Ovary (tissue), 10 donors: ENCODE data around the gene ICOSLG. TPM values are rescaled to one million over a fixed set of nuclear protein-coding genes. Genes with fewer than 3 reads are reported as not detected.
A peak's percentile ranks its signal among the peaks of the same experiment; 100 is the strongest.
"Not testable (repeated sequence)": the region's sequence is repeated elsewhere in the genome, so short reads cannot be mapped to it uniquely, and the experiment has no call there.

ENCODE experiments used
- DNase-seq, 5 donors: peaks; one replicate each; pipeline ENCODE4 v3.0.0-alpha.2; 2019 to 2020
- H3K27ac ChIP-seq, 2 donors: fragments of 200-600 bp; one replicate each; pipeline versions ENCODE4 v1.5.1 to v1.8.0; 2019 to 2022
- H3K27me3 ChIP-seq: fragments of 200-600 bp; one replicate; pipeline ENCODE4 v1.8.0; 2022
- H3K36me3 ChIP-seq: fragments of 200-600 bp; sonication (generic); one replicate; pipeline ENCODE4 v1.5.1; 2019
- H3K4me1 ChIP-seq: one replicate; pipeline ENCODE4 v1.8.1; 2013; ENCODE audit warnings: mild to moderate bottlenecking, moderate library complexity; ENCODE audit not compliant: insufficient read depth
- H3K4me3 ChIP-seq: fragments of 200-600 bp; sonication (generic); one replicate; pipeline ENCODE4 v1.5.1; 2017
- H3K9me3 ChIP-seq, 2 donors: fragments of 200-600 bp in 1 of 2; sonication (generic) in 1 of 2; one replicate each; pipeline versions ENCODE4 v1.5.1 to v1.8.1; 2013 to 2019; ENCODE audit warnings: mild to moderate bottlenecking in 1 of 2, moderate library complexity in 1 of 2
- EP300 ChIP-seq: sonication (generic); formaldehyde crosslinking; IDR thresholded peaks from one replicate; pipeline ENCODE4 v1.6.1; 2017; ENCODE audit warnings: antibody characterized with exemption
- POLR2A ChIP-seq: fragments of 450-650 bp; IDR thresholded peaks from one replicate; pipeline ENCODE4 v1.6.1; 2017; ENCODE audit warnings: antibody characterized with exemption, mild to moderate bottlenecking, moderate library complexity
- WGBS, 3 donors: extraction: QIAGEN DNeasy Blood & Tissue Kit in 1 of 3; methylation state at CpG; one replicate each; pipeline versions ENCODE4 v1.1.5 to v1.1.7; 2013 to 2017; 5-methylcytosine and 5-hydroxymethylcytosine counted together
- intact Hi-C, 4 donors: fragments of 100-400 bp; cut with DNase I; formaldehyde crosslinking; loops; one replicate each; pipeline versions ENCODE4 v1.11.0 to v1.15.1; 2022 to 2023
- long read RNA-seq, 3 donors: library from polyadenylated mRNA in 2 of 3; unstranded in 2 of 3; transcript quantifications; one replicate each; pipeline ENCODE4 v2.0.0 and lab custom pipeline, GENCODE V29; 2021 to 2026
- polyA plus RNA-seq, 2 donors: library from polyadenylated mRNA; stranded (reverse); fragments of 200-250 nt in 1 of 2; fragments of 350-450 nt in 1 of 2; fragmentation: Illumina TruSeq in 1 of 2; extraction: RNeasy Lipid Tissue Mini Kit (QIAGEN cat#74804) in 1 of 2; gene quantifications; one replicate each; pipeline ENCODE4 v1.2.3, GENCODE V29; 2013 to 2014
- total RNA-seq, 7 donors: library from RNA; depleted of rRNA in 2 of 7; stranded (reverse); fragments of >200 nt in 2 of 7; fragmentation: NEBNext Ultra II Directional in 3 of 7; extraction: Animal tissue kit (Norgen Biotek cat#: 25700) in 3 of 7; gene quantifications; one replicate each; pipeline versions ENCODE4 v1.1.0 to v1.2.4, GENCODE V29; 2016 to 2023
- TF ChIP-seq, protein P1 (sequence below), 3 donors: fragments of 450-650 bp in 2 of 3; fragments of 200-600 bp in 1 of 3; IDR thresholded peaks; one replicate each; pipeline versions ENCODE4 v1.5.1 to v1.8.0; 2016 to 2022; ENCODE audit warnings: antibody characterized with exemption in 3 of 3, mild to moderate bottlenecking in 1 of 3
- donor health status: DM: no; HTN: no; CAD: no; lungs with moderate emphysema.
- donor health status: DM: no; HTN: no; CAD: no.
- donor health status: Bipolar disorder and iron deficiency.
- donor health status: DM: yes; HTN: yes; CAD: no.
- donor health status: DM: no; HTN: no; CAD: no.
- donor health status: DM: yes; HTN: yes; CAD: no.

The ICOSLG gene, protein sequence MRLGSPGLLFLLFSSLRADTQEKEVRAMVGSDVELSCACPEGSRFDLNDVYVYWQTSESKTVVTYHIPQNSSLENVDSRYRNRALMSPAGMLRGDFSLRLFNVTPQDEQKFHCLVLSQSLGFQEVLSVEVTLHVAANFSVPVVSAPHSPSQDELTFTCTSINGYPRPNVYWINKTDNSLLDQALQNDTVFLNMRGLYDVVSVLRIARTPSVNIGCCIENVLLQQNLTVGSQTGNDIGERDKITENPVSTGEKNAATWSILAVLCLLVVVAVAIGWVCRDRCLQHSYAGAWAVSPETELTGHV
- 1 to 10 TPM in 4 of 7 donors, under 1 TPM in 3; 0.53 to 7.7 (median 1.2) TPM for total RNA-seq
- polyA plus RNA-seq, result under 1 TPM; 0.42 to 0.47 TPM
- long read RNA-seq, donor 1, partial matches to known transcripts, result 0 of 1 reads
- long read RNA-seq, donor 1, other reads (novel, unspliced or antisense), result 1 of 1 reads
- long read RNA-seq, donor 2, result 0 reads
- long read RNA-seq, donor 3, result 0 reads

DNA sequence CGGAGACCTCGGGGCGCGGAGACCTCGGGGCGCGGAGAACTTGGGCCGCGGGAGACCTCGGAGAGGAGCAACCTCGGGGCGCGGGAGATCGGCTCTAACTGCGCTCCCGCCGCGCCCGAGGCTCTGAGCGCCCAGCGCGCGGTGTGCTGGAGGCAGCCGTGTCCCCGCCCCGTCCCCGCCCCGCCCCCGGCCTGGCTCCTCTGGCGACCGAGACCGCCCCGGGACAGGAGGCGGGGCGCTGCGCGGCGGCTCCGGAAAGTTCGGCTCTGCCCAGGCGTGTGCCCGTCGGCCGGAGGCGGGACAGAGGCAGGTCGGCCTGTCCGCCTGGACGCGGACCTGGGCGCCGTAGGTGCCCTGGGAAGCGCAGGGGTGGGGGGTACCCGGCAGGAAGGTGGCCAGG is at the start of gene ICOSLG:
Gene ICOSLG, minus strand, starts transcription at position 102 of the 400 bp plus-strand sequence. CDS start 126 bp downstream, outside the sequence.
- DNase-seq, H3K4me1 ChIP-seq, H3K27me3 ChIP-seq, intact Hi-C loops, H3K4me3 ChIP-seq, H3K36me3 ChIP-seq, H3K9me3 ChIP-seq, H3K27ac ChIP-seq: not testable (repeated sequence)
- no CpG with 5 or more reads among the region's 53 CpGs for WGBS, 3 donors

DNA sequence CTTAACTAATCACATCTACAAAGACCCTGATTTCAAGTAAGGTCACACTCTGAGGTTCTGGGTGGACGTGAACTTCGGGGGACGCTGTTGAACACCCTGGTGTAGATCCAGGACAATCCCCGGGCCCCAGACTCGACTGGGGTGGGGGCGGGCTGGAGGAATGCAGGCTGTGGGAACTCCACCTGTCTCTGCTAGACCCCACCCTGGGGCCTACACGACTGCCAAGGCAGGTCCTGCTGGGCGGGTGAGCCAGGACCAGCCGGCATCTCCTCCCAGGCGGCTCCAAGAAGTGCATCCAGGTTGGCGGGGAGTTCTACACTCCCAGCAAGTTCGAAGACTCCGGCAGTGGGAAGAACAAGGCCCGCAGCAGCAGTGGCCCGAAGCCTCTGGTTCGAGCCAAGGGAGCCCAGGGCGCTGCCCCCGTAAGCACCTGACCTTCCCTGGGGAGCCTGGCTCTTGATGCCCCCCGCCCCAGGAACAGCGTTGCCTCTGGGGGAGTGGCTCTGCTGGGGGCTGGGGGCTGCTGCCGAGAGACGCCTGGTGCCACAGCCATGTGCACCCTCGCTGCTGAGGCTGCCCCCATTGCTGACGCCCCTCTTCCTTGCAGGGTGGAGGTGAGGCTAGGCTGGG is 48.8 kb upstream of the ICOSLG start:
- H3K27ac ChIP-seq, result no peak overlapping the region
- 65 to 74% (median 70%) methylated on average over 17 to 24 of the region's 24 CpGs for WGBS, 3 donors
- no peaks in the 10 kb centered on the region for H3K27me3 ChIP-seq
- H3K4me1 ChIP-seq, result no peaks in the 10 kb centered on the region
- no peaks in the 10 kb centered on the region for H3K9me3 ChIP-seq
- no peak overlapping the region for H3K4me3 ChIP-seq
- H3K36me3 ChIP-seq, result no peaks in the 10 kb centered on the region
- TF ChIP-seq POLR2A (no peak), EP300 (no peak)
- TF ChIP-seq, protein P1, sequence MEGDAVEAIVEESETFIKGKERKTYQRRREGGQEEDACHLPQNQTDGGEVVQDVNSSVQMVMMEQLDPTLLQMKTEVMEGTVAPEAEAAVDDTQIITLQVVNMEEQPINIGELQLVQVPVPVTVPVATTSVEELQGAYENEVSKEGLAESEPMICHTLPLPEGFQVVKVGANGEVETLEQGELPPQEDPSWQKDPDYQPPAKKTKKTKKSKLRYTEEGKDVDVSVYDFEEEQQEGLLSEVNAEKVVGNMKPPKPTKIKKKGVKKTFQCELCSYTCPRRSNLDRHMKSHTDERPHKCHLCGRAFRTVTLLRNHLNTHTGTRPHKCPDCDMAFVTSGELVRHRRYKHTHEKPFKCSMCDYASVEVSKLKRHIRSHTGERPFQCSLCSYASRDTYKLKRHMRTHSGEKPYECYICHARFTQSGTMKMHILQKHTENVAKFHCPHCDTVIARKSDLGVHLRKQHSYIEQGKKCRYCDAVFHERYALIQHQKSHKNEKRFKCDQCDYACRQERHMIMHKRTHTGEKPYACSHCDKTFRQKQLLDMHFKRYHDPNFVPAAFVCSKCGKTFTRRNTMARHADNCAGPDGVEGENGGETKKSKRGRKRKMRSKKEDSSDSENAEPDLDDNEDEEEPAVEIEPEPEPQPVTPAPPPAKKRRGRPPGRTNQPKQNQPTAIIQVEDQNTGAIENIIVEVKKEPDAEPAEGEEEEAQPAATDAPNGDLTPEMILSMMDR (IDR thresholded peaks at IDR 0.05), result no peak
- peak in 1 of 5 donors; percentile 9 for DNase-seq
- intact Hi-C loops, result loop anchor here in 1 of 4 donors (10.0 kb wide), 1 partner anchor 475 kb away; no protein-coding TSS in a partner anchor

DNA sequence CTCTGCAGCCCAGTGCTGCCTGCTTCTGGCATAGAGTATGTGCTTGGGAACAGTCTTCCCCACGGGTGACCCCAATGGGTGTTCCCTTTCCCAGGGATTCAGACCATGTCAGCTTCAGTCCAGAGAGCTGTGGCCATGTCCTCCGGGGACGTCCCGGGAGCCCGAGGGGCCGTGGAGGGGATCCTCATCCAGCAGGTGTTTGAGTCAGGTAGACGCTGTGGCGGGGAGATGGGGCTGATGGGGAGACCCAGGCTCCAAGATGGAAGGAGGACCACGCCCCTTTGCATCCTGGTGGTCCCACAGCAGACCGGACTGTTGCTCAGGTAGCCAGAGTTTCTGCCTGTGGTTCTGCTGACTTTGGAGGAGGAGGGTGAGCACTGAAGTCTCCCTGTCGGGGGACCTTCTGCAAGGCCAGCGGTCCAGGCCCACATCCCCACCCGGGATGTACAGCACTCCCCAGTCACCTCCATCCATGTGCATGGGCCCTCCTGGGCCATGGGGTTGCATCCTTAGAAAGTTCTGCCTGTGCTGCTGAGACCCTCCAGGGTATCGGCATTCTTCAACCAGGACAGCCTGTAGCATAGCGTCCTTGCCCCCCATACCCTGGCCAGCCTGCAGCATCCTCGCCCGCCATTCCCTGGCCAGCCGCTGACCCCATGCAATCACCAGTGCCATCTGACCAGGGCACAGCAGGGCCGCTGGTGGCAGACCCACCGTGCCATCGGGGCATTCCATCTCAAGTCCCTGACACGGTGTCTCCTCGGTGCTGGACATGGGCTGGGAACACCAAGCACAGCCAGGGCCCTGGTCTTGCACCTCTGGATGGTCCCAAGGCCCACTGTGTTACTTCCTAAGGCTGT is 47.7 kb upstream of the ICOSLG start:
- Histone ChIP-seq H3K4me3 (no peak overlapping the region), H3K9me3 (no peaks in the 10 kb centered on the region), H3K27me3 (no peaks in the 10 kb centered on the region), H3K27ac (no peak overlapping the region), H3K4me1 (no peaks in the 10 kb centered on the region), H3K36me3 (no peaks in the 10 kb centered on the region)
- WGBS, 3 donors, result 85 to 87% (median 86%) methylated on average over 23 of the region's 23 CpGs
- DNase-seq, result no peak
- intact Hi-C loops, result no loop called here
- TF ChIP-seq EP300, result no peak
- TF ChIP-seq, protein P1 (IDR thresholded peaks at IDR 0.05), result no peak
- TF ChIP-seq POLR2A, result no peak

DNA sequence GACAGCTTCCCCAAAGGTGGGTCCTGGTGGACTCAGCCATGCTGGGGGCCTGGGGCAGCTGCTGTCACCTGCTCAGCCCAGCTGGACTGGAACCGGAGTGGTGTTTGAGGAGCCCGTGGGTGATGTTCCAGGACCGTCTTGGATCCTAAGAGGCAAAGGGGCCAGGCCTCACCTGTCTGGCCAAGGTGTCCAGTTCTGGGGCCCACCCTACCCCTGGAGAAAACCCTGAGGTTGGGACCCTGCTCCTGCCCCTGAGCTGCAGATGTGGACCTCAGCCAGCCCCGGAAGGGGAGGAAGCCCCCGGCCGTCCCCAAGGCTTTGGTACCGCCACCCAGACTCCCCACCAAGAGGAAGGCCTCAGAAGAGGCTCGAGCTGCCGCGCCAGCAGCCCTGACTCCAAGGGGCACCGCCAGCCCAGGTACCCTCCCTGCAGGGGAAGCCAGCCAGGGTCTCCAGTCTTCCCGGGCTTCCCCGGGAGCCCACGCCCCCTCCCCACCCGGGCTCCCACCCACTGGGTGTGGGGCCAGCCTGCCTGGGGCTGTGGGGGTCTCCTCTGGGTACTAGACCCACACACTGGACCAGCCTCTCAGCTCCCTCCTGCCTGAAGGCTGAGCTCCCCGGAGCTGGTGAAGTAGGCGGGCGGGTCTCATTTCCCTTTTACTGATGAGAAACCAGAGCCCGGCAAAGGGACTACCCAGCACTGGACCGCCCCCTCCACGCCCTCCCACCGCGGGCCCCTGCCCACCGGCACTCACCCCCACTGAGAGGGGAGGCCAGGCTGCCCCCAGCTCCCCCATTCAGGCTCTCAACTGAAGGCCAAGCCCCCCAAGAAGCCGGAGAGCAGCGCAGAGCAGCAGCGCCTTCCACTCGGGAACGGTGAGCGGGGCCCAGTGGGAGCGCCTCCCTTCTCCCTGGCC is 46.2 kb upstream of the ICOSLG start:
- H3K27me3 ChIP-seq, result no peaks in the 10 kb centered on the region
- WGBS, 3 donors, result 48 to 61% (median 54%) methylated on average over 24 to 31 of the region's 31 CpGs
- H3K27ac ChIP-seq, result no peak overlapping the region
- no peak overlapping the region for H3K4me3 ChIP-seq
- DNase-seq, result no peak
- TF ChIP-seq, protein P1 (IDR thresholded peaks at IDR 0.05), result no peak
- TF ChIP-seq EP300 (no peak), POLR2A (no peak)
- no peaks in the 10 kb centered on the region for H3K4me1 ChIP-seq
- H3K9me3 ChIP-seq, result no peaks in the 10 kb centered on the region
- H3K36me3 ChIP-seq, result no peaks in the 10 kb centered on the region
- intact Hi-C loops, result no loop called here
